Left renal cortex interstitium (tissue), 4 donors: Measurements from ENCODE around the gene EPHB2. TPM values are rescaled to one million over a fixed set of nuclear protein-coding genes. Genes with fewer than 3 reads are reported as not detected.

Source experiments
- DNase-seq, 4 donors: peaks; one replicate each; pipeline ENCODE4 v3.0.0-alpha.2; 2013; ENCODE audit warnings: low read depth in 4 of 4, low spot score in 2 of 4, missing footprints in 1 of 4
- polyA plus RNA-seq, 4 donors: library from polyadenylated mRNA; unstranded; fragments of 120-200 nt; gene quantifications; one replicate each; pipeline ENCODE4 v1.2.1, GENCODE V29; 2013; ENCODE audit not compliant: insufficient read length in 4 of 4

EPHB2 gene
- polyA plus RNA-seq, 4 donors, result 9.5 to 15.4 (median 12.6) TPM

DNA sequence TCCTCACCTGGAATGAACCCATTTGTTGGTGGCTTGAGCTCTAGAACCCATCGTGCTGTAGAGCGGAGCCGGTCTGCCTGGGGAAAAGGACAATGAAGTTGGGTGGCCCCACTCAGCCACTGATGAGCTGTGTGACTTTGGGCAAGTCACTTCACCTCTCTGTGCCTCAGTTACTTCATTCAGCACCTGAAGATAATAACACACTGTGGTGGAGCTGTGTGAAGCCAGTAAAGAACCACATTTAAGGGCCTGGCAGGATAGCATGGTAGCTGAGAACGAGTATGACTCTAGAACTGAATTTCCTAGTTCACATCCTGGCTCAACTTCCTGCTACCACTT lies 37.1 kb downstream of the EPHB2 start:
- no peak for DNase-seq

DNA sequence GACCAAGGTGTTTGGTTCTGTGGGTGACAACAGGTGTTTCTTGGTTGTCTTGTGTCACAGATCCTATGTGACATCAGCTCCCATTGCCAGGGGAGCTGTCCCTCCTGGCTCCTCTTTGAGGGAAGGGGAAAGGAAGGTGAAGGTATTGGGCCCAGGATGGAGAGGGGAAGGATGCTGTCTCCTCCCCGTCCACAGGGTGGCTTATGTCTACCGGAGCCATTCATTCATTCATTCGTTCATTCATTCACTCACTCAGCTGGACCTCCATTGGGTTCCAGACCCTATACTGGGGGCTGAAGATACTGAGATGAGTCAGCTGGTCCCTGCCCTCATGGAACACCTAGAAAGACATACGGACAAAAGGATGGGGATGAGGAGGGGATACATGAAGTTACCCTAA lies 38.9 kb downstream of the EPHB2 start:
- DNase-seq, result no peak

- no peak for DNase-seq
These were observed 39.5 kb downstream of the EPHB2 start for GRCh38 chr1:22749919-22750684.

GRCh38 chr1:22750685-22751051 lies 40.0 kb downstream of the EPHB2 start:
- DNase-seq, result no peak

DNA sequence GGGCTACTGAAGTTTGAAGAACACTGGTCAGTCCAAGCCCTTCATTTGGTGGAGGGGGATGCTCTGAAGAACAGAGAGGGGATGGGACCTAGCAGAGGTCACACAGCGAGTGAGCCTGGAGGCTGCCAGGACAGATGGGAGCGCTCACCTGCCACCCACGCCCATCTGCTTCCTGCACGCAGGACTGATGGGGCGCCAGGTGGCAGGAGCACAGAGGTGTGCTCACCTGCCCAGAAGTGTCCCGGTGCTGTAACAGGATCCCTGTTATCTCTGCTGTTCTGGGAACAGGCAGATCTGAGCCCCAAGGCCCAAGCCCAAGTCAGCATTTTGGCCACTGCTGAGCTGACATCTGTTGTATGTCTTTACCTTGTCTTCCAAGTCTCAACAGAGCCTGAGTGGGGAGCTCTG lies 40.5 kb downstream of the EPHB2 start:
- DNase-seq, result no peak

GRCh38 chr1:22752339-22752738 lies 41.7 kb downstream of the EPHB2 start:
- no peak for DNase-seq

DNA sequence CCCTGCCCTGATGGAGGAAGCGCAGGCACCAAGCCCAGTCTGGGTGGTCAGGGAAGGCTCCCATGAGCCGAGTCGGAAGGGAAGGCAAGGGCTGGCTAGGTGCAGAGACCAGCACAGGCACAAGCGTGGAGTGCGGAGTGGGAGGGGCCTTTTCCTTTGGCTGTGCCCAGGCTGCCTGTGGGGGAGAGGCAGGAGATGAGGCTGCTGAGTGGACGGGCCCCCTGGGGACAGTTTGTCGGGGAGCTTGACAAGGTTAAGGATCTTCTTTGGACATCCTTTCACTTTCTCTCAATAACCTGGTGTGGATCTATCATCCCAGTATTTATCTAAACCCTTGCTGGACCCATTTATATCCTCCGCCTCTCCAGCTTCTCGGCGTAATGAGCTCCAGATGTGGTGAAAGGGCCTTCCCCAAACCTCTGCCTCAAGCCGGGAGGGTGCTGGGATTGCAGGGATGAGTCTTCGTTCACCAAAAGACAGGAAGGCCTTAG lies 42.9 kb downstream of the EPHB2 start:
- no peak for DNase-seq

- DNase-seq, result no peak
These were observed 43.6 kb downstream of the EPHB2 start for GRCh38 chr1:22754106-22754768.

- DNase-seq, result no peak
These were observed 44.2 kb downstream of the EPHB2 start for GRCh38 chr1:22754824-22755223.

DNA sequence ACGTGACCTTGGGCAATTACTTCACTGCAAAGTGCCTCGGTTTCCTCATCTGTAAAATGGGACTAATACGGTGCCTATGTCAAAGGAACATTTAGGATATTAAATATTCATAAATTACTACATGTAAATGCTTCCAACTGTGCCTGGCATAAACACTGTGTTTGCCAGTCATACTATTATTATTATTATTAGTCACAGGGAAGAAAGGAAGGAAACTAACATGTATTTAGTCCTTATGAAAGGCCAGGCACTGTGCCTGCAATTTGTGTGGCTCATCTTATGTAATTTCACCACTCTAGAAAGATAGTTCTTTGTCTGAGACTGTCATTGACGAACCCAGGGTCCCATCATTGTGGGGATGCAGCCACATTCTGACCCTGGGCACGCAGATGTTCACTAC lies 45.0 kb downstream of the EPHB2 start:
- DNase-seq, result no peak

GRCh38 chr1:22756125-22756735 lies 45.6 kb downstream of the EPHB2 start:
- DNase-seq, result no peak

DNA sequence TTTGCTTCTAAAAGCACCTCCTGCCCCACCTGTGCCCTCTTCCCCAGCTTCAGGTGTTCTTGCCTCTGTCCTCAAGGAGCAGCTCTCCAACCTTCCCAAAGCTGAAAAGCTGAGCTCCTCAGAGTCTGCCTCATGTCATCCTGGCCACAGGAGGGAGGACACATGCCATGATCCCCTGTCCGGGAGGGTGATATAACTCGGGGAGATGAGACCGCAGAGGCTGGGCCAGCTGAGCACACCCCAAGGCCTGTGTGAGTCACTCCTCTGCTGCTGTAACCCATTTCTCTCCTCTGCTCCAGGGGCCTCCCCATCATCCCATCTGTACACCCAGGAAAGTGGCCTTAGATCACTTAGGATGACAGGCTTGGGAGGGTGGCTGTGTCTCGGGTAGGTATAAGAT lies 49.8 kb downstream of the EPHB2 start:
- no peak for DNase-seq

DNA sequence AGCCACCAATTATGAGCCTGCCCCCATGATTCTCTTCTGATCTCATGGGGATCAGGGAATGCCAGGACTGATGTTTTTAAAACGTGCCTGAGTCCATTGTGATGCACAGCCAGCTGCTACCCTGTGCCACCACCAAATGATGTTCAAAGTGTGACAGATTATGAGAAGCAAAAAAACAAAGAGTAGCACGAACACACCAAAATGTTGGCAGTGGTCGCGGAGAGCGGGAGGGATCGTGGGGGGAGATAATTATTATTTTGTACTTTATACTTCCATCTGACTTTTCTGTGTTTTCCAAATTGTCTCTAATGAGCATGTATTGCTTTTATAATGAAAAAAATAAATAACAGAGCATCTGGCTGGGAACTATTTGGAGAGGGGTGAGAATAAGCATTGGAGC lies 50.5 kb downstream of the EPHB2 start:
- DNase-seq, result no peak

DNA sequence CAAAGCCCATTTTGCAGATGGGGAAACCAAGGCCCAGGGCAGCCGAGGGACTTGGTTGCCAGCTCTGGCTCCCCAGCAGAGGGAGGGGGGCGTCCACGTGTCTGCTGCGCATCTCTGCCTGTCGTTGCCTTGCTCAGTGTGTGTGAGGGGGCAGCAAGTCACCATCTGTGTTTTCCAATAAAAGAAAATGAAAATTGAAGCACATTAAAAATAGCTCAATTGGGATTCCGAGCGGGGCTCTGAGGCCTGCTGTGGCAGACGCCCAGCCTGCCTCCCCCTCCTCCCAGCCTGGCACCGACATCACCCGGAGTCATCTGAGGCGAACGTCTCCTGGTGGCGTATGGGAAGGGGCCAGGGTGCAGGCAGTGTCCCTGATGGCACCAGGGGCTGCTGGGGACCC lies 51.2 kb downstream of the EPHB2 start:
- no peak for DNase-seq

DNA sequence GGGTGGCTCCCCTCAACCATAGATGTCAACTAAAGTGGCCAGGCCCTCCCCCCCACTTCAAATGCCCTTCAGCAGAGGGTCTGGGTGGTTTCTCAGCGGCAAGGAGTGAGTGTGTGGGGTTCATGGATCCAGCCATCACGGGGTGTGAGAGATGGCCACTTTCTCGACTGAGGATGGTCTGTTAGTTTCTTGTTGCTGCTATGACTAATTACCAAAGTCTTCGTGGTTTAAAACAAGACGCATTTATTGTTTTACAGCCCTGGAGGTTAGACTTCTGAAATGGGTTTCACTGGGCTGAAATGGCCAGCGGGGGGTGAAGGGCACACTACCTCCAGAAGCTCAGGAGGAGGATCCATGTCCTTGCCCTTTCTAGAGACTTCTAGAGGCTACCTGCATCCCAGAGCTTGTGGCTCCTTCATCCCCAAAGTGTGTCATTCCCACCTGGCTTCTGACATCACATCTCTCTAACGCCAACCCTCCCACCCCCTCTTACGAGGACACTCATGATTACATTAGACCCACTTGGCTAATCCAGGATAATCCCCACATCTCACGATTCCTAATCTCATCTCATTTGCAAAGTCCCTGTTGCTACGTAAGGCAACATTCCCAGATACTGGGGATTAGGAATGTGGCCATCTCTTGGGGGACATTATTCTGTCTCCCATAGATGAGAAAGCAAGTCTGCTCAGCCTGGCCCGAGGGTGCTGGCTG lies 53.0 kb downstream of the EPHB2 start:
- DNase-seq, result no peak

DNA sequence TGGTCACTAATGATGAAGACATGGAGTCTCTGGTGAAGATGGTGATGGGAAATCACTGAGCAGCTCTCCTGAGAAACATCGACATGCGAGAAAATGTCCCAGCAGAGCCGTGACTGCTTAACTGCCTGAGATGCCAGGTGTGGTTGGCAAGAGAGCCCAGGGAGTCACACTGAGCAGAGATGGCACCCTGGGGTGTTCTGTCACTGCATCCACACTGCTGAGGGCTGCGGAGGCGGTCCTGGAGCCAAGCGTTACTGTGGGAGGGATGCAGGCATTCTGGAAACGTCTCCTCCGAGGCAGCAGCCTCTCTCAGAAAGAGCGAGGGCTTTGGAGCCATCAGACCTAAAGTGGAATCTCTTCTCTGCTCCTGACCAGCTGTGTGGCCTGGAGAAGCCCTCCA lies 57.2 kb downstream of the EPHB2 start:
- no peak for DNase-seq

- DNase-seq, result no peak
These were observed 59.3 kb downstream of the EPHB2 start for GRCh38 chr1:22769932-22770331.

DNA sequence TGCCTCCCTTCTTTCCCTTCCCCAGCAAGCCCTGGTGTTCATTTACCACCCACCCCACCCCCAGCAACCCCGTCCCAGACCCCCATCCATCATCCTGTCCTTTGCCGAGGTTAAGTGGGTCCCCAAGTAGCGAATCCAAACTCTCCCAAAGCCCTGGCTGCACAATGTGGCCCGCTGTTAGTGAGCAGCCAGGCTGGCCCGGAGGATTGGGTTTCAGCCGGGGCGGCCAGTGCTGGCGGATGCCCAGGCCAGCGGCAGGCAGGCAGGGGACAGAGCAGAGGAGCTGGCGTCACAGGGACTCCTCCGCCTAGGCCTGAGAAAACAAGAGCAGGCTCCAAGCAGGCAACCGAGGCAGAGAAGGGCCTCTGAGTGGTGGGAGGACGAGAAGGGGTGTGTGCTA lies 61.4 kb downstream of the EPHB2 start:
- peak in 3 of 4 donors; percentile 61 to 65 (median 65) for DNase-seq

DNA sequence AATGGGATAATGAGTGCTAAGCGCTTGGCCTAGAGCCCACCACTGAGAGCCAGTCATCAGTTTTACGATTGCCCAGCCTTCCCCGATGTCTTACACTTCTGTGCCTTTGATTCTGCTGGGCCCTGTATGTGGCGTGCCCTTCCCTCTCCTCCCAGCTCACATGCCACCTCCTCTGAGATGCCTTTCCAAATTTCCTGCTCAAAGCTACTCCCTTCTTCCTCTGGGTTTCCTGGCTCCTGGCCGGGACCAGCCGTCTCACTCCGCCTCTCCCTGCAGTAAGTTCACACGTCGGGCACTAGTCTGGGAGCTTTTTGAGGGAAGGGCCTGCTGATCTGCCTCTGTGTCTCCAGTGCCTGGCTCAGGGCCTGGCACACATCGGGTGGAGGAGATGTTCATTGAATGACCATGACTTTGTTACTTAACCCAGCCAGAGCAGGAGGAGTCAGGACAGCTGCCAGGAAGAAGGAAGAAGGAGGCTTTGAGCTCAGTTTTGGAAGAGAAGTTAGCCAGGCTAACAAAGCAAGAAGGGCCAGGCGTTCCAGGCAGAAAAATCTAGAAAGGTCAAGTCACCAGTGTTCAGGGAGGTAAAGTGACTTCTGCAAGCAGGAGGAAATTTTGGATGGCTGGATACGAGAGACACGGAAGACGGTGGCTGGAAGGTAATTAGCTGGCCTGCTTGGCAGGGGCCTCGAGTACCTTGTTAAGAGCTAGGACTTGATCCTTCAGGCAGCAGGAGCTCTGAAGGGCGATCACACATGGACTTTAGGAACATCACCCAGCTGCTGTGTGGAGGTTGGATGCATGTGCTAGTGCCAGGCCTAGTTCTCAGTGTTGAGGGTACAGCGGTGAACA lies 63.6 kb downstream of the EPHB2 start:
- DNase-seq, result no peak

GRCh38 chr1:22774833-22775182 lies 64.2 kb downstream of the EPHB2 start:
- DNase-seq, result no peak

GRCh38 chr1:22775478-22775877 lies 64.8 kb downstream of the EPHB2 start:
- no peak for DNase-seq
